ENCODE data around the gene CCDC30. TPM values are rescaled to one million over a fixed set of nuclear protein-coding genes. Genes with fewer than 3 reads are reported as not detected.
"Not testable (repeated sequence)": the region's sequence is repeated elsewhere in the genome, so short reads cannot be mapped to it uniquely, and the experiment has no call there.

The CCDC30 gene
- total and polyA plus RNA-seq, 10 donors, result 0.65 to 11.6 (median 3.7) TPM

- H3K4me1 ChIP-seq, result peaks cover 5 to 34% (median 21%) of the 10 kb centered on the region in 6 donors
- no peaks in the 10 kb centered on the region for H3K9me3 ChIP-seq
- TF ChIP-seq CTCF (IDR thresholded peaks at IDR 0.05 in 8 of 11, conservative IDR thresholded peaks at IDR 0.05 in 3 of 11), result no peak
- no peak for TF ChIP-seq POLR2A (IDR thresholded peaks at IDR 0.05)
- TF ChIP-seq POLR2AphosphoS5 (IDR thresholded peaks at IDR 0.05), result no peak
- no peak overlapping the region for H3K4me3 ChIP-seq
- intact Hi-C loops (cut with DNase I; ENCODE audit: low total_unique reads), result no loop called here
- no peak overlapping the region for H3K27ac ChIP-seq
- H3K27me3 ChIP-seq (replicated peaks in 1 of 7), result no peaks in the 10 kb centered on the region
- no peak for DNase-seq
- 83 to 96% (median 88%) methylated on average over 2 of the region's 2 CpGs for WGBS, 5 donors
- H3K36me3 ChIP-seq, result peaks cover 0 to 13% (median 2%) of the 10 kb centered on the region in 6 donors
Observed at GRCh38 chr1:42466030-42466429, 2.9 kb downstream of the CCDC30 start.

- Histone ChIP-seq H3K27ac (no peak overlapping the region), H3K9me3 (no peaks in the 10 kb centered on the region), H3K4me3 (no peak overlapping the region), H3K36me3 (peaks cover 0 to 9% (median 0%) of the 10 kb centered on the region in 6 donors), H3K4me1 (no peaks in the 10 kb centered on the region), H3K27me3 (replicated peaks in 1 of 7) (no peaks in the 10 kb centered on the region)
- TF ChIP-seq CTCF (IDR thresholded peaks at IDR 0.05 in 8 of 11, conservative IDR thresholded peaks at IDR 0.05 in 3 of 11) (no peak), POLR2A (IDR thresholded peaks at IDR 0.05) (no peak), POLR2AphosphoS5 (IDR thresholded peaks at IDR 0.05) (no peak)
- intact Hi-C loops (cut with DNase I; ENCODE audit: low total_unique reads), result no loop called here
- WGBS, 5 donors, result 85 to 90% (median 87%) methylated on average over 2 of the region's 2 CpGs
- no peak for DNase-seq
Observed at GRCh38 chr1:42469727-42470126, 6.6 kb downstream of the CCDC30 start.

- TF ChIP-seq POLR2A (IDR thresholded peaks at IDR 0.05), result no peak
- H3K4me3 ChIP-seq, result no peak overlapping the region
- DNase-seq, result no peak
Observed at GRCh38 chr1:42476605-42477004, 13.5 kb downstream of the CCDC30 start.

GRCh38 chr1:42477354-42477753, 14.3 kb downstream of the CCDC30 start:
- H3K9me3 ChIP-seq; H3K27ac ChIP-seq; intact Hi-C loops (cut with DNase I; ENCODE audit: low total_unique reads); H3K4me1 ChIP-seq; DNase-seq; H3K27me3 ChIP-seq (replicated peaks in 1 of 7); H3K4me3 ChIP-seq: not testable (repeated sequence)
- 83 to 93% (median 86%) methylated on average over 4 of the region's 4 CpGs for WGBS, 5 donors
- H3K36me3 ChIP-seq, result peaks cover 0 to 29% (median 4%) of the 10 kb centered on the region in 6 donors

More at GRCh38 chr1:42476605-42477004, 13.5 kb downstream of the CCDC30 start:
- Histone ChIP-seq H3K36me3 (peaks cover 0 to 22% (median under 1%) of the 10 kb centered on the region in 6 donors), H3K27me3 (replicated peaks in 1 of 7) (no peaks in the 10 kb centered on the region), H3K9me3 (no peaks in the 10 kb centered on the region), H3K4me1 (no peaks in the 10 kb centered on the region), H3K27ac (no peak overlapping the region)
- intact Hi-C loops (cut with DNase I; ENCODE audit: low total_unique reads), result no loop called here
- 85 to 96% (median 89%) methylated on average over 4 of the region's 4 CpGs for WGBS, 5 donors

GRCh38 chr1:42477775-42478174, 14.7 kb downstream of the CCDC30 start:
- Histone ChIP-seq H3K36me3 (peaks cover 0 to 32% (median 5%) of the 10 kb centered on the region in 6 donors), H3K4me3 (no peak overlapping the region), H3K4me1 (no peaks in the 10 kb centered on the region), H3K27ac (no peak overlapping the region), H3K9me3 (no peaks in the 10 kb centered on the region), H3K27me3 (replicated peaks in 1 of 7) (no peaks in the 10 kb centered on the region)
- no peak for DNase-seq
- intact Hi-C loops (cut with DNase I; ENCODE audit: low total_unique reads), result no loop called here
- WGBS, 5 donors, result 91 to 95% (median 95%) methylated on average over 3 of the region's 3 CpGs
- TF ChIP-seq CTCF (IDR thresholded peaks at IDR 0.05 in 8 of 11, conservative IDR thresholded peaks at IDR 0.05 in 3 of 11) (no peak), POLR2A (IDR thresholded peaks at IDR 0.05) (no peak), POLR2AphosphoS5 (IDR thresholded peaks at IDR 0.05) (no peak)
